PFSK-1 (cell line): ENCODE data around the gene KBTBD8.

ENCODE experiments used
- POLR2AphosphoS5 ChIP-seq: IDR thresholded peaks from 2 replicates; pipeline ENCODE4 v1.6.1; 2012; ENCODE audit warnings: low read depth, mild to moderate bottlenecking, control low read depth, low read length, moderate library complexity
- REST ChIP-seq, 2 experiments: IDR thresholded peaks; 2 replicates each; pipeline versions ENCODE4 v1.6.1 to v1.8.0; 2011 to 2012; ENCODE audit warnings: low read depth in 2 of 2, low read length in 2 of 2, control low read depth in 1 of 2, inconsistent platforms in 1 of 2, mild to moderate bottlenecking in 1 of 2, moderate library complexity in 1 of 2; ENCODE audit not compliant: insufficient read depth in 1 of 2
- SIN3A ChIP-seq: IDR thresholded peaks from 2 replicates; pipeline ENCODE4 v1.6.1; 2012; ENCODE audit warnings: mild to moderate bottlenecking, low read length, moderate library complexity, borderline replicate concordance; ENCODE audit not compliant: insufficient read depth
- TAF1 ChIP-seq: IDR thresholded peaks from 2 replicates; pipeline ENCODE4 v1.6.1; 2012; ENCODE audit warnings: low read length, control low read depth, borderline replicate concordance; ENCODE audit not compliant: insufficient read depth

- TF ChIP-seq POLR2AphosphoS5 (no peak), SIN3A (no peak), REST (IDR thresholded peaks at IDR 0.05; ENCODE audit: insufficient read depth in 1 of 2, low read depth in 2 of 2, low read length in 2 of 2) (no peak), TAF1 (no peak)
Measured at GRCh38 chr3:66983101-66983500, 15.0 kb upstream of the KBTBD8 start.
